H1 (cell line): ENCODE data around the gene GPC1. TPM values are rescaled to one million over a fixed set of nuclear protein-coding genes. Genes with fewer than 3 reads are reported as not detected.

ENCODE experiments used
- CTCF ChIA-PET: fragments of 300-600 bp; sonication (Branson Sonifier 250); formaldehyde crosslinking; loops from one replicate; lab custom pipeline; 2021; ENCODE audit not compliant: partially characterized antibody; lab: Charles Lee
- POLR2A ChIA-PET: fragments of 300-600 bp; sonication (Branson Sonifier 250); formaldehyde crosslinking; loops from one replicate; lab custom pipeline; 2021; ENCODE audit warnings: inconsistent platforms; ENCODE audit not compliant: partially characterized antibody; lab: Charles Lee
- DNase-seq, 2 experiments: peaks; one replicate each; pipeline versions ENCODE4 v3.0.0 to v3.0.0-alpha.2; 2010 to 2022; ENCODE audit warnings: low spot score in 2 of 2, low read depth in 1 of 2, mixed read lengths in 1 of 2
- FAIRE-seq: peaks from 2 replicates; lab custom pipeline; 2011; peaks lifted over from hg19 to GRCh38; lab: Jason Lieb, UNC
- H2AFZ ChIP-seq: 2 replicates; pipeline ENCODE4 v1.8.1; 2012; ENCODE audit warnings: low read length, inconsistent platforms
- H2AK5ac ChIP-seq: 2 replicates; pipeline ENCODE4 v1.6.1; 2013; ENCODE audit warnings: low read depth, low read length
- H2BK120ac ChIP-seq: replicated peaks from 2 replicates; pipeline ENCODE3; 2013; ENCODE audit warnings: low read depth, low read length, inconsistent platforms
- H2BK12ac ChIP-seq: 2 replicates; pipeline ENCODE4 v1.6.1; 2013; ENCODE audit warnings: low read depth, low read length
- H2BK15ac ChIP-seq: 2 replicates; pipeline ENCODE4 v1.6.1; 2013; ENCODE audit warnings: low read length
- H2BK20ac ChIP-seq: 2 replicates; pipeline ENCODE4 v1.6.1; 2013; ENCODE audit warnings: low read length
- H2BK5ac ChIP-seq: 2 replicates; pipeline ENCODE4 v1.6.1; 2013; ENCODE audit warnings: low read depth, low read length
- H3K14ac ChIP-seq: 2 replicates; pipeline ENCODE4 v1.6.1; 2013; ENCODE audit warnings: inconsistent platforms; ENCODE audit not compliant: insufficient read length
- H3K18ac ChIP-seq: 2 replicates; pipeline ENCODE4 v1.6.1; 2013; ENCODE audit warnings: low read length; ENCODE audit errors: extremely low read depth
- H3K23ac ChIP-seq: 2 replicates; pipeline ENCODE4 v1.6.1; 2013; ENCODE audit warnings: inconsistent platforms; ENCODE audit not compliant: insufficient read length
- H3K23me2 ChIP-seq: 2 replicates; pipeline ENCODE4 v1.6.1; 2013; ENCODE audit warnings: low read depth, low read length
- H3K27ac ChIP-seq: 2 replicates; pipeline ENCODE4 v1.6.1; 2011; ENCODE audit warnings: low read depth, low read length, inconsistent platforms
- H3K27me3 ChIP-seq, 4 experiments: replicated peaks in 1 of 4; 1 replicate in 1 of 4; 2 replicates in 3 of 4; pipeline versions ENCODE4 v1.6.1 to v1.8.1; 2011 to 2013; ENCODE audit warnings: low read length in 3 of 4, mild to moderate bottlenecking in 3 of 4, inconsistent platforms in 2 of 4, mixed read lengths in 2 of 4, moderate library complexity in 1 of 4; ENCODE audit not compliant: control insufficient read depth in 3 of 4, insufficient read depth in 3 of 4; ENCODE audit errors: extremely low read depth in 1 of 4
- H3K36me3 ChIP-seq, 4 experiments: 2 replicates each; pipeline versions ENCODE4 v1.6.1 to v1.8.1; 2011 to 2013; ENCODE audit warnings: mild to moderate bottlenecking in 4 of 4, low read length in 3 of 4, moderate library complexity in 2 of 4, control low read depth in 1 of 4, inconsistent platforms in 1 of 4; ENCODE audit not compliant: insufficient read depth in 4 of 4, control insufficient read depth in 2 of 4
- H3K4ac ChIP-seq: replicated peaks from 2 replicates; pipeline ENCODE3; 2013; ENCODE audit warnings: low read length, low read depth, mixed read lengths, inconsistent platforms; ENCODE audit not compliant: insufficient read length
- H3K4me1 ChIP-seq, 4 experiments: replicated peaks in 1 of 4; 1 replicate in 1 of 4; 2 replicates in 3 of 4; pipeline versions ENCODE4 v1.6.1 to v1.8.1; 2011 to 2013; ENCODE audit warnings: low read length in 3 of 4, inconsistent platforms in 2 of 4, mixed read lengths in 1 of 4; ENCODE audit not compliant: insufficient read depth in 4 of 4, control insufficient read depth in 3 of 4
- H3K4me2 ChIP-seq, 2 experiments: 2 replicates each; pipeline versions ENCODE4 v1.6.1 to v1.8.1; 2011 to 2013; ENCODE audit warnings: low read depth in 2 of 2, low read length in 2 of 2, control low read depth in 1 of 2, inconsistent platforms in 1 of 2, mild to moderate bottlenecking in 1 of 2; ENCODE audit not compliant: insufficient read depth in 1 of 2
- H3K4me3 ChIP-seq, 4 experiments: fragments of 200-600, 300-600 bp in 1 of 4; sonication (generic), shearing (Covaris generic), sonication (Bioruptor Twin) in 1 of 4; 2 replicates each; pipeline versions ENCODE4 v1.5.1 to v1.8.1; 2011 to 2016; ENCODE audit warnings: low read length in 4 of 4, low read depth in 3 of 4, control low read depth in 2 of 4, inconsistent platforms in 2 of 4, mild to moderate bottlenecking in 2 of 4, mixed read lengths in 1 of 4, moderate library complexity in 1 of 4; ENCODE audit not compliant: insufficient read depth in 2 of 4; ENCODE audit errors: extremely low read depth in 1 of 4
- H3K56ac ChIP-seq: replicated peaks from 2 replicates; pipeline ENCODE3; 2013; ENCODE audit warnings: low read depth, mild to moderate bottlenecking, mixed read lengths, low read length, inconsistent platforms; ENCODE audit not compliant: insufficient read length
- H3K79me1 ChIP-seq: 2 replicates; pipeline ENCODE4 v1.6.1; 2013; ENCODE audit warnings: low read depth, low read length, control low read depth
- H3K79me2 ChIP-seq, 2 experiments: 2 replicates each; pipeline versions ENCODE4 v1.6.1 to v1.8.1; 2012 to 2013; ENCODE audit warnings: low read length in 2 of 2, mild to moderate bottlenecking in 2 of 2, inconsistent platforms in 1 of 2; ENCODE audit not compliant: insufficient read depth in 2 of 2, control insufficient read depth in 1 of 2
- H3K9ac ChIP-seq, 4 experiments: replicated peaks in 1 of 4; 1 replicate in 1 of 4; 2 replicates in 3 of 4; pipeline versions ENCODE4 v1.6.1 to v1.8.1; 2011 to 2013; ENCODE audit warnings: low read depth in 3 of 4, low read length in 3 of 4, control low read depth in 2 of 4, mild to moderate bottlenecking in 2 of 4, moderate library complexity in 2 of 4, inconsistent platforms in 1 of 4; ENCODE audit errors: extremely low read depth in 1 of 4
- H3K9me3 ChIP-seq, 2 experiments: 2 replicates each; pipeline versions ENCODE4 v1.6.1 to v1.8.1; 2012 to 2013; ENCODE audit warnings: mild to moderate bottlenecking in 2 of 2, moderate library complexity in 2 of 2, control low read depth in 1 of 2, inconsistent platforms in 1 of 2, low read depth in 1 of 2, low read length in 1 of 2, mixed read lengths in 1 of 2; ENCODE audit not compliant: insufficient read depth in 2 of 2
- H4K20me1 ChIP-seq, 2 experiments: replicated peaks in 1 of 2; 2 replicates each; pipeline versions ENCODE3 to v1.8.1; 2011 to 2013; ENCODE audit warnings: inconsistent platforms in 2 of 2, low read length in 2 of 2, mild to moderate bottlenecking in 1 of 2; ENCODE audit not compliant: insufficient read depth in 2 of 2, control insufficient read depth in 1 of 2
- H4K5ac ChIP-seq: 2 replicates; pipeline ENCODE4 v1.6.1; 2013; ENCODE audit warnings: low read length, low read depth, mixed read lengths, inconsistent platforms; ENCODE audit not compliant: insufficient read length
- H4K8ac ChIP-seq: 2 replicates; pipeline ENCODE4 v1.8.0; 2013; ENCODE audit warnings: mild to moderate bottlenecking, moderate library complexity, low read length, inconsistent platforms; ENCODE audit not compliant: insufficient read depth; ENCODE audit errors: extremely low read depth
- H4K91ac ChIP-seq: replicated peaks from 2 replicates; pipeline ENCODE3; 2013; ENCODE audit warnings: low read length, mixed read lengths, inconsistent platforms; ENCODE audit not compliant: insufficient read length
- CBX5 ChIP-seq: fragments of 300-800, 300-1000 bp; sonication (generic); IDR thresholded peaks from 2 replicates; pipeline ENCODE4 v1.7.1; 2016; ENCODE audit warnings: antibody characterized with exemption, low read length, low read depth
- CBX8 ChIP-seq: fragments of 300-800, 300-1000 bp; sonication (generic); IDR thresholded peaks from 2 replicates; pipeline ENCODE4 v1.7.1; 2016; ENCODE audit warnings: low read depth, low read length, borderline replicate concordance
- CHD1 ChIP-seq: IDR thresholded peaks from 2 replicates; pipeline ENCODE4 v1.6.1; 2012; ENCODE audit warnings: low read depth, low read length, improper control_type of control experiment
- E2F6 ChIP-seq: IDR thresholded peaks from 2 replicates; pipeline ENCODE4 v1.6.1; 2012; ENCODE audit warnings: inconsistent platforms
- HDAC2 ChIP-seq, 2 experiments: fragments of 300-600 bp in 1 of 2; sonication (generic) in 1 of 2; IDR thresholded peaks; 2 replicates each; pipeline ENCODE4 v1.6.1; 2011 to 2012; ENCODE audit warnings: low read depth in 2 of 2, low read length in 2 of 2, mild to moderate bottlenecking in 2 of 2, moderate library complexity in 2 of 2, borderline replicate concordance in 1 of 2, inconsistent platforms in 1 of 2
- HDAC6 ChIP-seq: IDR thresholded peaks from one replicate; pipeline ENCODE4 v1.7.1; 2012; ENCODE audit warnings: low read depth, mild to moderate bottlenecking, inconsistent platforms, low read length, moderate library complexity
- KDM4A ChIP-seq: IDR thresholded peaks from one replicate; pipeline ENCODE4 v1.7.1; 2012; ENCODE audit warnings: low read depth, mild to moderate bottlenecking, moderate library complexity, low read length, inconsistent platforms; ENCODE audit not compliant: severe bottlenecking
- SAP30 ChIP-seq: fragments of 300-600 bp; sonication (generic); IDR thresholded peaks from 2 replicates; pipeline ENCODE4 v1.7.1; 2012; ENCODE audit warnings: low read length, moderate library complexity, mild to moderate bottlenecking, inconsistent platforms; ENCODE audit not compliant: insufficient read depth, insufficient replicate concordance
- SP4 ChIP-seq: IDR thresholded peaks from 2 replicates; pipeline ENCODE4 v1.6.1; 2012; ENCODE audit warnings: low read length, inconsistent platforms
- SRF ChIP-seq: IDR thresholded peaks from 2 replicates; pipeline ENCODE4 v1.6.1; 2011; ENCODE audit warnings: mild to moderate bottlenecking, low read depth, low read length, moderate library complexity
- TAF1 ChIP-seq: IDR thresholded peaks from 2 replicates; pipeline ENCODE4 v1.6.1; 2011; ENCODE audit warnings: mild to moderate bottlenecking, low read depth, low read length
- WGBS, 2 experiments: shearing (Covaris generic) in 1 of 2; methylation state at CpG; one replicate each; pipeline versions ENCODE4 v1.1.6 to v1.1.7; 2013 to 2015; ENCODE audit warnings: low lambda C conversion rate in 2 of 2, mixed read lengths in 2 of 2, inconsistent platforms in 1 of 2, low coverage in 1 of 2, missing lambda C conversion rate in 1 of 2; ENCODE audit not compliant: insufficient replicate concordance in 2 of 2, insufficient coverage in 1 of 2, insufficient read length in 1 of 2; ENCODE audit errors: extremely low coverage in 1 of 2, missing lambda C conversion rate in 1 of 2; 5-methylcytosine and 5-hydroxymethylcytosine counted together
- polyA plus RNA-seq, 7 experiments: library from polyadenylated mRNA; depleted of rRNA in 3 of 7; stranded (reverse) in 5 of 7; unstranded in 2 of 7; fragments of >200 nt in 5 of 7; fragments of 200-250 nt in 2 of 7; gene quantifications; 1 replicate in 5 of 7; 2 replicates in 1 of 7; 4 replicates in 1 of 7; pipeline versions ENCODE4 v1.2.1 to v1.2.3, GENCODE V29; 2011 to 2013; ENCODE audit warnings: missing spikeins in 2 of 7, mixed read lengths in 2 of 7
- total RNA-seq: library from RNA; stranded (reverse); fragmentation: NEBNext Ultra II Directional; extraction: Animal tissue kit (Norgen Biotek cat#: 25700); gene quantifications from 2 replicates; pipeline ENCODE4 v1.2.1, GENCODE V29; 2021

GPC1 gene
- total and polyA plus RNA-seq, 2 of the 8 experiments (the other 6 are each of a cell fraction or from before 2014, with no cell fraction given), result 21.9 to 28.3 TPM

- no peak overlapping the region for H2AK5ac ChIP-seq
- H3K79me2 ChIP-seq, result no peaks in the 10 kb centered on the region
- H3K14ac ChIP-seq, result no peak overlapping the region
- H2AFZ ChIP-seq, result no peak overlapping the region
- H3K23ac ChIP-seq, result no peak overlapping the region
- H2BK120ac ChIP-seq, result no peak overlapping the region
- H2BK15ac ChIP-seq, result no peak overlapping the region
- H3K36me3 ChIP-seq, result no peaks in the 10 kb centered on the region
- H3K56ac ChIP-seq, result no peak overlapping the region
- no peak overlapping the region for H3K9ac ChIP-seq
- H2BK12ac ChIP-seq, result no peak overlapping the region
- 83% methylated on average over 22 of the region's 31 CpGs; no CpG with 5 or more reads in 1 of the 2 experiments for WGBS, 2 experiments
- no peak overlapping the region for H3K4me3 ChIP-seq
- H4K91ac ChIP-seq, result no peak overlapping the region
- CTCF ChIA-PET, result interaction anchor here (1.5 kb wide), 1 partner anchor 10 kb away, joined by 3 read pairs; no protein-coding TSS in a partner anchor
- no peak overlapping the region for H2BK20ac ChIP-seq
- POLR2A ChIA-PET, result no interaction called here
- H3K23me2 ChIP-seq, result peaks cover 6% of the 10 kb centered on the region; the same call in 1 of the 2 replicates
- H3K27me3 ChIP-seq, result peaks cover 0 to 1% (median 0%) of the 10 kb centered on the region in 4 experiments; a peak in 3 of 7 replicates
- no peak overlapping the region for H3K27ac ChIP-seq
- H3K4ac ChIP-seq, result no peak overlapping the region
- H2BK5ac ChIP-seq, result no peak overlapping the region
- H3K4me2 ChIP-seq, result no peak overlapping the region
- peaks cover 0 to 3% of the 10 kb centered on the region in 2 experiments for H4K20me1 ChIP-seq
- no peaks in the 10 kb centered on the region for H3K4me1 ChIP-seq
- no peak for DNase-seq
- FAIRE-seq, result no peak
- no peak overlapping the region for H4K5ac ChIP-seq
- H3K18ac ChIP-seq, result no peak overlapping the region
- H3K9me3 ChIP-seq, result no peaks in the 10 kb centered on the region
- peak overlapping the region; percentile 51 for H4K8ac ChIP-seq
- H3K79me1 ChIP-seq, result no peaks in the 10 kb centered on the region
- TF ChIP-seq HDAC2 (IDR thresholded peaks at IDR 0.05; ENCODE audit: borderline replicate concordance in 1 of 2, low read depth in 2 of 2, low read length in 2 of 2) (no peak), E2F6 (no peak), KDM4A (no peak), SAP30 (no peak), HDAC6 (no peak), SRF (no peak), CBX5 (no peak), SP4 (no peak), TAF1 (no peak), CHD1 (no peak), CBX8 (no peak)
Measured at GRCh38 chr2:240511351-240512108, 76.1 kb downstream of the GPC1 start.
